GM21526 (cell line): ENCODE measurements around the gene LRRIQ1.

Source experiments
- ATAC-seq: cut with Tn5 transposase; IDR thresholded peaks from one replicate; pipeline ENCODE4 v1.9.1; 2021; ENCODE audit warnings: moderate library complexity; ENCODE audit not compliant: unreplicated experiment, low FRiP score

LRRIQ1 gene

GRCh38 chr12:85279449-85280164 is 243.5 kb downstream of the LRRIQ1 start:
- no peak for ATAC-seq

- ATAC-seq, result no peak
These were observed 244.2 kb downstream of the LRRIQ1 start, which contains the start of gene ALX1 for GRCh38 chr12:85280165-85280983. TSS of gene ALX1 (plus strand) at chr12:85280220. CDS start at chr12:85280262, 42 bp downstream.

- no peak for ATAC-seq
These were observed 245.0 kb downstream of the LRRIQ1 start for GRCh38 chr12:85280984-85281630.

- no peak for ATAC-seq
These were observed 245.6 kb downstream of the LRRIQ1 start for GRCh38 chr12:85281636-85282312.

GRCh38 chr12:85283560-85283959 is 247.4 kb downstream of the LRRIQ1 start:
- ATAC-seq, result no peak
